Smooth muscle cell (in vitro differentiated cells): ENCODE results near the gene GEMIN5. TPM values are rescaled to one million over a fixed set of nuclear protein-coding genes. Genes with fewer than 3 reads are reported as not detected.

Experiments
- DNase-seq: peaks from one replicate; lab custom pipeline; 2025; ENCODE audit not compliant: unreplicated experiment; lab: John Stamatoyannopoulos, UW
- H2AFZ ChIP-seq: fragments of 200-600 bp; sonication (generic); 2 replicates; pipeline ENCODE4 v1.6.0; 2016; ENCODE audit warnings: antibody characterized with exemption, low read depth, mild to moderate bottlenecking
- H3F3A ChIP-seq: fragments of 200-600 bp; sonication (generic); 2 replicates; pipeline ENCODE4 v1.6.0; 2017; ENCODE audit warnings: antibody characterized with exemption, low read depth
- H3K27ac ChIP-seq: fragments of 200-600 bp; sonication (generic); 2 replicates; pipeline ENCODE4 v1.5.1; 2016; ENCODE audit warnings: low read depth, mild to moderate bottlenecking
- H3K27me3 ChIP-seq: fragments of 200-600 bp; sonication (generic); 2 replicates; pipeline ENCODE4 v1.6.1; 2016; ENCODE audit warnings: low read depth, mild to moderate bottlenecking
- H3K36me3 ChIP-seq: fragments of 200-600 bp; sonication (generic); 2 replicates; pipeline ENCODE4 v1.5.1; 2016; ENCODE audit warnings: low read depth
- H3K4me1 ChIP-seq: fragments of 200-600 bp; sonication (generic); 2 replicates; pipeline ENCODE4 v1.5.1; 2016; ENCODE audit warnings: low read depth
- H3K4me2 ChIP-seq: fragments of 200-600 bp; sonication (generic); 2 replicates; pipeline ENCODE4 v1.6.0; 2016; ENCODE audit warnings: mild to moderate bottlenecking
- H3K4me3 ChIP-seq: fragments of 200-600 bp; sonication (generic); 2 replicates; pipeline ENCODE4 v1.5.1; 2016; ENCODE audit warnings: mild to moderate bottlenecking
- H3K79me2 ChIP-seq: fragments of 200-600 bp; sonication (generic); 2 replicates; pipeline ENCODE4 v1.6.0; 2016; ENCODE audit warnings: low read depth, mild to moderate bottlenecking
- H3K9ac ChIP-seq: fragments of 200-600 bp; sonication (generic); 2 replicates; pipeline ENCODE4 v1.6.0; 2016; ENCODE audit warnings: low read depth
- H3K9me3 ChIP-seq: fragments of 200-600 bp; sonication (generic); replicated peaks from 2 replicates; pipeline ENCODE4 v1.5.1; 2016; ENCODE audit warnings: low read depth
- H4K20me1 ChIP-seq: fragments of 200-600 bp; sonication (generic); 2 replicates; pipeline ENCODE4 v1.6.0; 2016; ENCODE audit warnings: low read depth
- WGBS: methylation state at CpG from one replicate; pipeline ENCODE4 v1.1.7; 2016; ENCODE audit warnings: low lambda C conversion rate; 5-methylcytosine and 5-hydroxymethylcytosine counted together
- polyA plus RNA-seq: library from polyadenylated mRNA; unstranded; fragments of >200 nt; fragmentation: Nextera tagmentation; extraction: Ambion mirVana; gene quantifications from 2 replicates; pipeline ENCODE4 v1.2.1, GENCODE V29; 2016
- total RNA-seq: library from RNA; depleted of rRNA; stranded (reverse); fragments of >200 nt; gene quantifications from 2 replicates; pipeline ENCODE4 v1.2.3, GENCODE V29; 2014
- TF ChIP-seq, protein P1 (sequence below): fragments of 200-600 bp; sonication (generic); IDR thresholded peaks from 2 replicates; pipeline ENCODE4 v1.5.1; 2017; ENCODE audit warnings: borderline replicate concordance, mild to moderate bottlenecking, antibody characterized with exemption; ENCODE audit not compliant: insufficient read depth, poor library complexity, severe bottlenecking

Gene GEMIN5
- total and polyA plus RNA-seq, 2 experiments from 2014 or later = 5.3 to 11.1 TPM

DNA sequence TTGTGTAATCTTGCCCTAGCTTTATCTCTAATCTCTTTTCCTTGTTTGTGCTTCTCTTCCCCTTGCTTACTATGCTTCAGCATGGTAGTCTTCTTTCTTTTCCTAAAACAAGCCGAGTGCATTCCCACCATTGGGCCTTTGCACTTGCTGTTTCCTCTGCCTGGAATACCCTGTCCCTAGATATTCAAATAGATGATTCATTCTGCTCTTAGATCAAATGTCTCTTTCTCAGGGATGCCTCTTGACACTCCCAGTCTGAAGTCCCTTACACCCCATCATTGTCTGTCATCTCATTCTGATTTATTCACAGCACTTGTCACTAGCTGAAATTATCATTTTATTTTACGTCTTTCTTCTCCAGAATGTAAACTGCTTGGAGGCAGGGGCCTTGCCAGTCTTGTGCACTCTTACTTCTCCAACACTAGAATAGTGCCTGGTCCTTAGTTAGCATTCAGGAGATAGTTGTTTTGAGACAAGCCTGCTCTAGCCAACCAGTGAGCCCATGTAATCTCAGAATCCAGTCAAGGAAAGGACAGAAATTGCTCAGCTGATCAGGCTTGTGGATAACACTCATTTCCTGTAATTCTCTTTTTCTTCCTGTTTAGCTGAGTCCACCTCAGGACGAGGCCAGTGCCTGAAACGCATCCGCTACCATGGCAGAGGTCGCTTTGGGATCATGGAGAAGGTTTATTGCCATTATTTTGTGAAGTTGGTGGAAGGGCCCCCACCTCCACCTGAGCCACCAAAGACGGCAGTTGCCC is 28.2 kb upstream of the GEMIN5 start:
- no peaks in the 10 kb centered on the region for H3K27me3 ChIP-seq
- H3K4me1 ChIP-seq = no peaks in the 10 kb centered on the region
- TF ChIP-seq, protein P1, sequence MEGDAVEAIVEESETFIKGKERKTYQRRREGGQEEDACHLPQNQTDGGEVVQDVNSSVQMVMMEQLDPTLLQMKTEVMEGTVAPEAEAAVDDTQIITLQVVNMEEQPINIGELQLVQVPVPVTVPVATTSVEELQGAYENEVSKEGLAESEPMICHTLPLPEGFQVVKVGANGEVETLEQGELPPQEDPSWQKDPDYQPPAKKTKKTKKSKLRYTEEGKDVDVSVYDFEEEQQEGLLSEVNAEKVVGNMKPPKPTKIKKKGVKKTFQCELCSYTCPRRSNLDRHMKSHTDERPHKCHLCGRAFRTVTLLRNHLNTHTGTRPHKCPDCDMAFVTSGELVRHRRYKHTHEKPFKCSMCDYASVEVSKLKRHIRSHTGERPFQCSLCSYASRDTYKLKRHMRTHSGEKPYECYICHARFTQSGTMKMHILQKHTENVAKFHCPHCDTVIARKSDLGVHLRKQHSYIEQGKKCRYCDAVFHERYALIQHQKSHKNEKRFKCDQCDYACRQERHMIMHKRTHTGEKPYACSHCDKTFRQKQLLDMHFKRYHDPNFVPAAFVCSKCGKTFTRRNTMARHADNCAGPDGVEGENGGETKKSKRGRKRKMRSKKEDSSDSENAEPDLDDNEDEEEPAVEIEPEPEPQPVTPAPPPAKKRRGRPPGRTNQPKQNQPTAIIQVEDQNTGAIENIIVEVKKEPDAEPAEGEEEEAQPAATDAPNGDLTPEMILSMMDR = no peak
- H3F3A ChIP-seq = no peaks in the 10 kb centered on the region
- H2AFZ ChIP-seq = no peak overlapping the region
- DNase-seq = no peak
- H4K20me1 ChIP-seq = peaks cover 22% of the 10 kb centered on the region
- no peaks in the 10 kb centered on the region for H3K79me2 ChIP-seq
- 99% methylated on average over 7 of the region's 7 CpGs for WGBS
- H3K36me3 ChIP-seq = peaks cover 7% of the 10 kb centered on the region
- H3K9ac ChIP-seq = no peak overlapping the region
- H3K9me3 ChIP-seq = no peaks in the 10 kb centered on the region
- no peak overlapping the region for H3K4me2 ChIP-seq
- no peak overlapping the region for H3K4me3 ChIP-seq
- no peak overlapping the region for H3K27ac ChIP-seq

DNA sequence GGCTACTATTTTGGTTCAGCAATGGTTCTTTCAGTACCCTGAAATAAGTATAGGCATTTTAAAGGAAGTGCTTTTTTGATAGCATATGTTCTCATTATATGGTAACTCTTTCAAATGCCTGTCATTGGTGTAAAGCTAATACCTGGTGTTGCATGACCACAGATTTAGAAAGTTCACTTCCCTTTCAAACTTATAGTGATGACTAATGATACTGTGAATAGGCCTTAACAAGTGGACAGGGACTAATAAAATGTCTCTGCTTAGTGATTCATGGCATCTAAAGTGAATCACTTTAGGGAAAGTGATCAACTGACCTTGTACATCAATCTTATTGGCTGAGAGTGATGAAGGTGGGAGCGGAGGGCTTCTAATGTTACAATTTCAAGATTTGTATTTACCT is 24.5 kb upstream of the GEMIN5 start:
- WGBS = 93% methylated on average over 1 of the region's 1 CpG

GRCh38 chr5:154956712-154957111 is 18.7 kb upstream of the GEMIN5 start:
- peaks cover 6% of the 10 kb centered on the region for H3K36me3 ChIP-seq
- H3K4me2 ChIP-seq = no peak overlapping the region
- DNase-seq = no peak
- no peak overlapping the region for H3K9ac ChIP-seq
- H3K4me3 ChIP-seq = no peak overlapping the region
- peaks cover 11% of the 10 kb centered on the region for H3K79me2 ChIP-seq
- TF ChIP-seq, protein P1 = no peak
- H3K27me3 ChIP-seq = no peaks in the 10 kb centered on the region
- no peak overlapping the region for H3K27ac ChIP-seq
- no peaks in the 10 kb centered on the region for H3K9me3 ChIP-seq
- H2AFZ ChIP-seq = no peak overlapping the region
- H4K20me1 ChIP-seq = peaks cover 27% of the 10 kb centered on the region
- H3K4me1 ChIP-seq = no peaks in the 10 kb centered on the region
- no peaks in the 10 kb centered on the region for H3F3A ChIP-seq

More for the DNA sequence above, 24.5 kb upstream of the GEMIN5 start:
- Histone ChIP-seq H4K20me1 (peaks cover 22% of the 10 kb centered on the region), H3K4me3 (no peak overlapping the region), H3K79me2 (no peaks in the 10 kb centered on the region), H2AFZ (no peak overlapping the region), H3F3A (no peaks in the 10 kb centered on the region), H3K9me3 (no peaks in the 10 kb centered on the region), H3K27ac (no peak overlapping the region), H3K9ac (no peak overlapping the region), H3K27me3 (no peaks in the 10 kb centered on the region), H3K4me1 (no peaks in the 10 kb centered on the region), H3K4me2 (no peak overlapping the region), H3K36me3 (no peaks in the 10 kb centered on the region)
- TF ChIP-seq, protein P1 = no peak
- no peak for DNase-seq

GRCh38 chr5:154949781-154950180 is 11.8 kb upstream of the GEMIN5 start:
- TF ChIP-seq, protein P1 = no peak
- H3K36me3 ChIP-seq = no peaks in the 10 kb centered on the region
- H4K20me1 ChIP-seq = peaks cover 73% of the 10 kb centered on the region
- no peak overlapping the region for H3K4me2 ChIP-seq
- no peak overlapping the region for H3K4me3 ChIP-seq
- no peaks in the 10 kb centered on the region for H3F3A ChIP-seq
- no peaks in the 10 kb centered on the region for H3K9me3 ChIP-seq
- no peak overlapping the region for H3K9ac ChIP-seq
- H2AFZ ChIP-seq = no peak overlapping the region
- 82% methylated on average over 2 of the region's 2 CpGs for WGBS
- DNase-seq = no peak
- no peak overlapping the region for H3K27ac ChIP-seq
- no peaks in the 10 kb centered on the region for H3K4me1 ChIP-seq
- H3K27me3 ChIP-seq = no peaks in the 10 kb centered on the region
- peaks cover 54% of the 10 kb centered on the region for H3K79me2 ChIP-seq
